ENCODE data around the gene METTL22. TPM values are rescaled to one million over a fixed set of nuclear protein-coding genes. Genes with fewer than 3 reads are reported as not detected.

METTL22 gene
- total and polyA plus RNA-seq, 10 of the 15 experiments (the other 5 are each of a cell fraction or from before 2014, with no cell fraction given): 6.4 to 34.7 (median 18.8) TPM

DNA sequence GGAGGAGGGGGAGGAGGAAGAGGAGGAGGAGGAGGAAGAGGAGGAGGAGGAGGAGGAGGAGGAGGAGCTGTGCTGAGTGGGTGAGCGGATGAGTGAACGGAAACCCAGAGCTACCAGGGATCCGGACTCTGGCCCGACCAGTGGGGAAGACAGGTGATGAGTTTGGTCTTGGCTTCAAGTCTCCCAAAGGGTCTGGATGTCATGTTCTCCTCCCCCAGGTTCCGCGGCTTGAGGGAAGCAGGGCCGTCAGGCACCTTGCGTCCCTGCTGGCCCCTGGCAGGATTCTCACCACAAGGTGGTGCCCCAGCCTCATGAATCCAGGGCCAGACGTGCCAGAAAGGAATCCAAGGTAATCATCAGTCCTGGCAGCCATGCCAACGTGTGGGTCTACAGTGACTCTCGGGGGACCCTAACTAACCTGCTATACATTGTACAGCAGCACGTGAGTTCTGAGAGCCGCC, 39.4 kb downstream of the METTL22 start (continued):
- TF ChIP-seq, protein P1, sequence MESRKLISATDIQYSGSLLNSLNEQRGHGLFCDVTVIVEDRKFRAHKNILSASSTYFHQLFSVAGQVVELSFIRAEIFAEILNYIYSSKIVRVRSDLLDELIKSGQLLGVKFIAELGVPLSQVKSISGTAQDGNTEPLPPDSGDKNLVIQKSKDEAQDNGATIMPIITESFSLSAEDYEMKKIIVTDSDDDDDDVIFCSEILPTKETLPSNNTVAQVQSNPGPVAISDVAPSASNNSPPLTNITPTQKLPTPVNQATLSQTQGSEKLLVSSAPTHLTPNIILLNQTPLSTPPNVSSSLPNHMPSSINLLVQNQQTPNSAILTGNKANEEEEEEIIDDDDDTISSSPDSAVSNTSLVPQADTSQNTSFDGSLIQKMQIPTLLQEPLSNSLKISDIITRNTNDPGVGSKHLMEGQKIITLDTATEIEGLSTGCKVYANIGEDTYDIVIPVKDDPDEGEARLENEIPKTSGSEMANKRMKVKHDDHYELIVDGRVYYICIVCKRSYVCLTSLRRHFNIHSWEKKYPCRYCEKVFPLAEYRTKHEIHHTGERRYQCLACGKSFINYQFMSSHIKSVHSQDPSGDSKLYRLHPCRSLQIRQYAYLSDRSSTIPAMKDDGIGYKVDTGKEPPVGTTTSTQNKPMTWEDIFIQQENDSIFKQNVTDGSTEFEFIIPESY (IDR thresholded peaks at IDR 0.05): no peak
- TF ChIP-seq ATF7 (IDR thresholded peaks at IDR 0.05; ENCODE audit: low read depth): no peak
- TF ChIP-seq, protein P2, sequence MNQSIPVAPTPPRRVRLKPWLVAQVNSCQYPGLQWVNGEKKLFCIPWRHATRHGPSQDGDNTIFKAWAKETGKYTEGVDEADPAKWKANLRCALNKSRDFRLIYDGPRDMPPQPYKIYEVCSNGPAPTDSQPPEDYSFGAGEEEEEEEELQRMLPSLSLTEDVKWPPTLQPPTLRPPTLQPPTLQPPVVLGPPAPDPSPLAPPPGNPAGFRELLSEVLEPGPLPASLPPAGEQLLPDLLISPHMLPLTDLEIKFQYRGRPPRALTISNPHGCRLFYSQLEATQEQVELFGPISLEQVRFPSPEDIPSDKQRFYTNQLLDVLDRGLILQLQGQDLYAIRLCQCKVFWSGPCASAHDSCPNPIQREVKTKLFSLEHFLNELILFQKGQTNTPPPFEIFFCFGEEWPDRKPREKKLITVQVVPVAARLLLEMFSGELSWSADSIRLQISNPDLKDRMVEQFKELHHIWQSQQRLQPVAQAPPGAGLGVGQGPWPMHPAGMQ (IDR thresholded peaks at IDR 0.05; ENCODE audit: borderline replicate concordance): no peak
- TF ChIP-seq, protein P3, sequence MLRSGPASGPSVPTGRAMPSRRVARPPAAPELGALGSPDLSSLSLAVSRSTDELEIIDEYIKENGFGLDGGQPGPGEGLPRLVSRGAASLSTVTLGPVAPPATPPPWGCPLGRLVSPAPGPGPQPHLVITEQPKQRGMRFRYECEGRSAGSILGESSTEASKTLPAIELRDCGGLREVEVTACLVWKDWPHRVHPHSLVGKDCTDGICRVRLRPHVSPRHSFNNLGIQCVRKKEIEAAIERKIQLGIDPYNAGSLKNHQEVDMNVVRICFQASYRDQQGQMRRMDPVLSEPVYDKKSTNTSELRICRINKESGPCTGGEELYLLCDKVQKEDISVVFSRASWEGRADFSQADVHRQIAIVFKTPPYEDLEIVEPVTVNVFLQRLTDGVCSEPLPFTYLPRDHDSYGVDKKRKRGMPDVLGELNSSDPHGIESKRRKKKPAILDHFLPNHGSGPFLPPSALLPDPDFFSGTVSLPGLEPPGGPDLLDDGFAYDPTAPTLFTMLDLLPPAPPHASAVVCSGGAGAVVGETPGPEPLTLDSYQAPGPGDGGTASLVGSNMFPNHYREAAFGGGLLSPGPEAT (IDR thresholded peaks at IDR 0.05; ENCODE audit: low read depth): no peak
- TF ChIP-seq, protein P4, sequence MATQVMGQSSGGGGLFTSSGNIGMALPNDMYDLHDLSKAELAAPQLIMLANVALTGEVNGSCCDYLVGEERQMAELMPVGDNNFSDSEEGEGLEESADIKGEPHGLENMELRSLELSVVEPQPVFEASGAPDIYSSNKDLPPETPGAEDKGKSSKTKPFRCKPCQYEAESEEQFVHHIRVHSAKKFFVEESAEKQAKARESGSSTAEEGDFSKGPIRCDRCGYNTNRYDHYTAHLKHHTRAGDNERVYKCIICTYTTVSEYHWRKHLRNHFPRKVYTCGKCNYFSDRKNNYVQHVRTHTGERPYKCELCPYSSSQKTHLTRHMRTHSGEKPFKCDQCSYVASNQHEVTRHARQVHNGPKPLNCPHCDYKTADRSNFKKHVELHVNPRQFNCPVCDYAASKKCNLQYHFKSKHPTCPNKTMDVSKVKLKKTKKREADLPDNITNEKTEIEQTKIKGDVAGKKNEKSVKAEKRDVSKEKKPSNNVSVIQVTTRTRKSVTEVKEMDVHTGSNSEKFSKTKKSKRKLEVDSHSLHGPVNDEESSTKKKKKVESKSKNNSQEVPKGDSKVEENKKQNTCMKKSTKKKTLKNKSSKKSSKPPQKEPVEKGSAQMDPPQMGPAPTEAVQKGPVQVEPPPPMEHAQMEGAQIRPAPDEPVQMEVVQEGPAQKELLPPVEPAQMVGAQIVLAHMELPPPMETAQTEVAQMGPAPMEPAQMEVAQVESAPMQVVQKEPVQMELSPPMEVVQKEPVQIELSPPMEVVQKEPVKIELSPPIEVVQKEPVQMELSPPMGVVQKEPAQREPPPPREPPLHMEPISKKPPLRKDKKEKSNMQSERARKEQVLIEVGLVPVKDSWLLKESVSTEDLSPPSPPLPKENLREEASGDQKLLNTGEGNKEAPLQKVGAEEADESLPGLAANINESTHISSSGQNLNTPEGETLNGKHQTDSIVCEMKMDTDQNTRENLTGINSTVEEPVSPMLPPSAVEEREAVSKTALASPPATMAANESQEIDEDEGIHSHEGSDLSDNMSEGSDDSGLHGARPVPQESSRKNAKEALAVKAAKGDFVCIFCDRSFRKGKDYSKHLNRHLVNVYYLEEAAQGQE (IDR thresholded peaks at IDR 0.05; ENCODE audit: low read depth, low read length): no peak
- TF ChIP-seq, protein P5, sequence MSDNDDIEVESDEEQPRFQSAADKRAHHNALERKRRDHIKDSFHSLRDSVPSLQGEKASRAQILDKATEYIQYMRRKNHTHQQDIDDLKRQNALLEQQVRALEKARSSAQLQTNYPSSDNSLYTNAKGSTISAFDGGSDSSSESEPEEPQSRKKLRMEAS (IDR thresholded peaks at IDR 0.05; ENCODE audit: low read depth, low read length): no peak
- no peak for TF ChIP-seq POLR2AphosphoS5 (IDR thresholded peaks at IDR 0.05; ENCODE audit: low read length)

Measured in GM12878 (cell line).